Pancreas (tissue), 10 donors: ENCODE measurements around the gene ACSS3. TPM values are rescaled to one million over a fixed set of nuclear protein-coding genes. Genes with fewer than 3 reads are reported as not detected.

ENCODE experiments used
- ATAC-seq, 4 donors: fragments of 200-7000 bp; cut with Tn5 transposase; one replicate each; pipeline versions ENCODE4 v1.8.0 to v1.9.1; 2020; ENCODE audit warnings: mild to moderate bottlenecking in 4 of 4, moderate library complexity in 4 of 4
- DNase-seq, 6 donors: peaks; one replicate each; pipeline ENCODE4 v3.0.0-alpha.2; 2020
- FAIRE-seq: peaks from 2 replicates; lab custom pipeline; 2012; peaks lifted over from hg19 to GRCh38; lab: Jason Lieb, UNC
- H3K27ac ChIP-seq, 4 donors: fragments of 200-600 bp; sonication (generic); 1 replicate in 3 of 4; 2 replicates in 1 of 4; pipeline versions ENCODE4 v1.5.0 to v1.8.0; 2020
- H3K27me3 ChIP-seq, 4 donors: fragments of 200-600 bp; one replicate each; pipeline ENCODE4 v1.8.0; 2021
- H3K36me3 ChIP-seq, 3 donors: fragments of 200-600 bp; sonication (generic) in 1 of 3; one replicate each; pipeline versions ENCODE4 v1.5.0 to v1.8.0; 2020 to 2021
- H3K4me1 ChIP-seq, 3 donors: fragments of 200-600 bp; one replicate each; pipeline ENCODE4 v1.8.0; 2021
- H3K4me3 ChIP-seq, 4 donors: fragments of 200-600 bp; sonication (generic) in 2 of 4; one replicate each; pipeline versions ENCODE4 v1.5.0 to v1.8.0; 2020 to 2021
- H3K9me3 ChIP-seq, 4 donors: fragments of 200-600 bp; one replicate each; pipeline ENCODE4 v1.8.0; 2021
- WGBS, 2 donors: extraction: QIAGEN DNeasy Blood & Tissue Kit; methylation state at CpG; one replicate each; pipeline ENCODE4 v1.1.7; 2013; 5-methylcytosine and 5-hydroxymethylcytosine counted together
- intact Hi-C, 3 donors: fragments of 100-400 bp; cut with DNase I; formaldehyde crosslinking; loops; one replicate each; pipeline versions ENCODE4 v1.11.1 to v1.14.2; 2022
- polyA plus RNA-seq, 2 donors: library from polyadenylated mRNA; stranded (reverse); fragments of 200-250 nt; gene quantifications; one replicate each; pipeline ENCODE4 v1.2.3, GENCODE V29; 2013
- total RNA-seq, 6 donors: library from RNA; stranded (reverse); fragmentation: NEBNext Ultra II Directional in 4 of 6; extraction: Animal tissue kit (Norgen Biotek cat#: 25700) in 4 of 6; gene quantifications; one replicate each; pipeline versions ENCODE4 v1.2.1 to v1.2.4, GENCODE V29; 2021 to 2023
- TF ChIP-seq, protein P1 (sequence below), 4 donors: fragments of 200-600 bp; sonication (generic) in 3 of 4; IDR thresholded peaks; one replicate each; pipeline versions ENCODE4 v1.5.0 to v1.8.0; 2021; ENCODE audit warnings: antibody characterized with exemption in 4 of 4
- donor health status: healthy with polysubstance abuse.
- donor health status: DM: no; HTN: no; CAD: no; lungs with moderate emphysema.
- donor health status: DM: no; HTN: no; CAD: no.
- donor health status: control.
- donor health status: control.
- donor health status: Bipolar disorder and iron deficiency.
- donor health status: DM: yes; HTN: yes; CAD: no.
- donor health status: DM: no; HTN: no; CAD: no.
- donor health status: DM: no; HTN: no; CAD: no.
- donor health status: DM: yes; HTN: yes; CAD: no.

The ACSS3 gene
- total and polyA plus RNA-seq, 8 donors, result 1.4 to 5.6 (median 2.2) TPM

DNA sequence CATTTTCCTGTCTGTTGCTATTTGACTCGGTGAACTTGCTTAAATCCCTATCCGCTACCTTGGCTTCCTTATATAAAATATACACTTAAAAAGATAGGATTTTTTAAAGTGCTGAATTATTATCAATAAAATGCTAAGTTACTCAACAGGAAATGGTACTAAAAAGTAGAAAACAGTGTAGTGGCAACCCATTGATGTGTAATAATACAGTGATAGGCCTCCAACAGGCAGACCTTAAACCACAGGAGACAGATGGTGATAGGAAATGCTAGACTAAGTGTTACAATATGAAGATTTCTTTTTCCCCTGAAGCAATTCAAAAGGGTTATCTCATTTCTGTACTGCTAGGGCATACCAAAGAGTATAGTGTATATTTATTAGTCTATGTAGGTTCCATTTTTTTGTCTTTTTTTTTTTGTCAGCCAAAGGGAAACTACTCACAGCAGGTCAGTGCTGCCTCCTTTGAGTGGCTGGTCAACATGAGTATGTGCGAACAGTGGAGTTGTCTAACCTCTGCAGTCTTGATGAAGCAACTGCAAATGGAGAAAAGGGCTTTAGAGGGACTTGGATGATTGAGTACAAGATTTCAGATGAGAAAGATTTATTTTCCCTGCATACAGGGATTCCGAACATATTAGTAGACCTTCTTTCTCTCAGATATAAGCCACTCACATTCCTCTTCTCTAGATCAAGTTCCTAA is 183.8 kb downstream of the ACSS3 start:
- FAIRE-seq, result no peak
- Histone ChIP-seq H3K36me3 (no peaks in the 10 kb centered on the region), H3K9me3 (no peaks in the 10 kb centered on the region), H3K27ac (no peak overlapping the region), H3K4me3 (no peak overlapping the region), H3K27me3 (no peaks in the 10 kb centered on the region), H3K4me1 (no peaks in the 10 kb centered on the region)
- WGBS, 2 donors, result 82 to 96% methylated on average over 4 of the region's 4 CpGs
- intact Hi-C loops, result no loop called here
- DNase-seq, result no peak
- ATAC-seq, result no peak
- TF ChIP-seq, protein P1, sequence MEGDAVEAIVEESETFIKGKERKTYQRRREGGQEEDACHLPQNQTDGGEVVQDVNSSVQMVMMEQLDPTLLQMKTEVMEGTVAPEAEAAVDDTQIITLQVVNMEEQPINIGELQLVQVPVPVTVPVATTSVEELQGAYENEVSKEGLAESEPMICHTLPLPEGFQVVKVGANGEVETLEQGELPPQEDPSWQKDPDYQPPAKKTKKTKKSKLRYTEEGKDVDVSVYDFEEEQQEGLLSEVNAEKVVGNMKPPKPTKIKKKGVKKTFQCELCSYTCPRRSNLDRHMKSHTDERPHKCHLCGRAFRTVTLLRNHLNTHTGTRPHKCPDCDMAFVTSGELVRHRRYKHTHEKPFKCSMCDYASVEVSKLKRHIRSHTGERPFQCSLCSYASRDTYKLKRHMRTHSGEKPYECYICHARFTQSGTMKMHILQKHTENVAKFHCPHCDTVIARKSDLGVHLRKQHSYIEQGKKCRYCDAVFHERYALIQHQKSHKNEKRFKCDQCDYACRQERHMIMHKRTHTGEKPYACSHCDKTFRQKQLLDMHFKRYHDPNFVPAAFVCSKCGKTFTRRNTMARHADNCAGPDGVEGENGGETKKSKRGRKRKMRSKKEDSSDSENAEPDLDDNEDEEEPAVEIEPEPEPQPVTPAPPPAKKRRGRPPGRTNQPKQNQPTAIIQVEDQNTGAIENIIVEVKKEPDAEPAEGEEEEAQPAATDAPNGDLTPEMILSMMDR (IDR thresholded peaks at IDR 0.05), result no peak

DNA sequence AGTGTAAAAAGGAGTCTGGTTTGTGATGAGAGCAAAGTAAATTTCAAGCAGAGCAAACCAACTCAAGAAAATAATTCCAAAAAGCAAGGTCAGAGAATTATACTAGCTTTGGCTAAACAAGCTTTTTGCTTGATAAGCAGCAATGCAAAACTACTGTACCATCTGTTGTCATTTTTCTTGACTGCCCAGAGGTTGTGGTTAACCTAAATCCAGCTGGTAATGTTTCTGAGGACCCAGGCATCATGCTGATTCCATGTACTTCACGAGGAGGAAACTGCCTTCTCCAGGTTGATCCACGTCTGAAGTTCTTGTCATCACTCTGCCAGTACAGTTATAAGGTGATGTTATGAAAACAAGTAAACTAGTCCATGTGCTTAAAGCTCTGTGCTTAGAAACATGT is 185.2 kb downstream of the ACSS3 start:
- no peak overlapping the region for H3K4me3 ChIP-seq
- intact Hi-C loops, result no loop called here
- DNase-seq, result no peak
- H3K4me1 ChIP-seq, result no peaks in the 10 kb centered on the region
- WGBS, 2 donors, result 67 to 78% methylated on average over 2 of the region's 2 CpGs
- ATAC-seq, result no peak
- no peaks in the 10 kb centered on the region for H3K36me3 ChIP-seq
- no peaks in the 10 kb centered on the region for H3K27me3 ChIP-seq
- no peak for FAIRE-seq
- no peaks in the 10 kb centered on the region for H3K9me3 ChIP-seq
- TF ChIP-seq, protein P1 (IDR thresholded peaks at IDR 0.05), result no peak
- H3K27ac ChIP-seq, result no peak overlapping the region

DNA sequence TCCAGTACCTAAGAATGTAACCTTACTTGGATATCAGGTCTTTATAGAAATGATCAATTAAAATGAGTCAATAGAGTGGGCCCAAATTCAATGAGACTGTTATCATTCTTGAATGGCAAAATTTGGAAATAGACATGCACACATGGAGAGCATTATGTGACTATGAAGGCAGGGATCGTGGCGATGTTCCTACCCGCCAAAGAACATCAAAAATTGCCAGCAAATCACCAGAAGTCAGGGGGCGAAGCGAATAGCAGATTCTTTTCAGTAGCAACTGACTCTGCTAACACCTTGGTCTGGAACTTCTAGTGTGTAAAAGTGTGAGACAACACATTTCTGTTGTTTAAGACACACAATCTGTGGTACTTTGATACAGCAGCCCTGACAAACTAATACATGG is 192.5 kb downstream of the ACSS3 start:
- H3K9me3 ChIP-seq, result no peaks in the 10 kb centered on the region
- H3K4me1 ChIP-seq, result no peaks in the 10 kb centered on the region
- 89 to 97% methylated on average over 5 of the region's 5 CpGs for WGBS, 2 donors
- no peak overlapping the region for H3K4me3 ChIP-seq
- FAIRE-seq (no peak), DNase-seq (no peak), ATAC-seq (no peak)
- no peaks in the 10 kb centered on the region for H3K36me3 ChIP-seq
- no peaks in the 10 kb centered on the region for H3K27me3 ChIP-seq
- no peak overlapping the region for H3K27ac ChIP-seq
- intact Hi-C loops, result no loop called here
- TF ChIP-seq, protein P1 (IDR thresholded peaks at IDR 0.05), result no peak

DNA sequence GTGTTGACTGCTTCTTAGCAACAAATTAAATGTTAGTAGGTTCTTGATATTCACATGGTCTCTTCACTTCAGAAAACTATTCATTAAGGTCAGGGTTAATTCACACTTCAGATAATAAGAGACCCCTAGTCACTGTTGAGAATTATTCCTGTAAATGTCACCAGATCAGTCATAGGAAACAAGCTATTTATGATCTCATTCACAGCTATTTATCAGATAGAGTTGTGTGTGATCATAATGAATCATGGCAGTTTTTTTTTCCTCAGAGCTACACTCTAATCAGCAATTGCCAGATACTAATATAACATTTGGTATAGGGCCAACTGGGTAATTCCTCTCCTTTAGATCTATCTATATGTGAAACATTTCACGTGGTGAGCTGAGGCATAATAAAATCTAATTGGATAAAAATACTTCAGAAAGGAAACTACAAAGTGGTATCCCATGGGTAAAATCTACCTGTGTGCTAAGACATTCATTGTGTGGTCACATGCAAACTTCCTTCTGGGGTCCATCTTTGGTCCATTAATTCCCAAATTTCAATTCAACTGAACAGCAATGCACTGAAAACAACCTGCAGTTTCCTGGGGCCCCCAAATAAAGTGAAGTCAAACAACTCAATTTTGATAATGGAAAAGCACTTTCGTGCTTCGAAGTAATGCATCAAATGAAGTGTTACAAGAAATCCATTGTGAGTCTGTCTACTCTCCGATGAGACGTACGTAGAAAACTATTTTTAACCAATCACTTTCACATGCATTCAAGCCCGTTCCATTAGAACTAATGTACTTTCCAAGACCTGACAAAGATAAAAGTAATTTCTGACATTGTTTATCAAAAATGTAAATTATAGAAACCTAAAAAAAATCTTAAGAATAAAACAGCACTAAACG is 197.0 kb downstream of the ACSS3 start:
- Histone ChIP-seq H3K4me1 (no peaks in the 10 kb centered on the region), H3K4me3 (no peak overlapping the region), H3K36me3 (no peaks in the 10 kb centered on the region), H3K27ac (no peak overlapping the region), H3K9me3 (no peaks in the 10 kb centered on the region), H3K27me3 (peaks cover 0 to 4% (median 0%) of the 10 kb centered on the region in 4 donors)
- intact Hi-C loops, result no loop called here
- peak in 1 of 4 donors; percentile 14 for ATAC-seq
- 65 to 77% methylated on average over 8 of the region's 8 CpGs for WGBS, 2 donors
- FAIRE-seq, result no peak
- TF ChIP-seq, protein P1 (IDR thresholded peaks at IDR 0.05), result no peak
- no peak for DNase-seq
